Skeletal muscle satellite cell (primary cell): ENCODE measurements around the gene ICAM5.
A peak's percentile ranks its signal among the peaks of the same experiment; 100 is the strongest.
"Not testable (repeated sequence)": the region's sequence is repeated elsewhere in the genome, so short reads cannot be mapped to it uniquely, and the experiment has no call there.

ENCODE experiments used
- H3K27me3 ChIP-seq: 2 replicates; pipeline ENCODE4 v1.7.0; 2013; ENCODE audit warnings: low read length; ENCODE audit not compliant: control insufficient read depth, insufficient read depth
- H3K36me3 ChIP-seq: 2 replicates; pipeline ENCODE4 v1.7.0; 2013; ENCODE audit warnings: mild to moderate bottlenecking, control low read depth, low read length; ENCODE audit not compliant: insufficient read depth
- H3K4me1 ChIP-seq: 2 replicates; pipeline ENCODE4 v1.7.0; 2013; ENCODE audit warnings: low read length; ENCODE audit not compliant: control insufficient read depth, insufficient read depth
- H3K4me2 ChIP-seq: 2 replicates; pipeline ENCODE4 v1.7.0; 2013; ENCODE audit warnings: mild to moderate bottlenecking, low read length
- H3K4me3 ChIP-seq: 2 replicates; pipeline ENCODE4 v1.7.0; 2013; ENCODE audit warnings: low read length
- H3K9ac ChIP-seq: 2 replicates; pipeline ENCODE4 v1.7.0; 2013; ENCODE audit warnings: mild to moderate bottlenecking, low read depth, low read length, moderate library complexity
- H3K9me3 ChIP-seq: replicated peaks from 2 replicates; pipeline ENCODE4 v1.7.0; 2013; ENCODE audit warnings: mild to moderate bottlenecking, control low read depth, low read length

Gene ICAM5

DNA sequence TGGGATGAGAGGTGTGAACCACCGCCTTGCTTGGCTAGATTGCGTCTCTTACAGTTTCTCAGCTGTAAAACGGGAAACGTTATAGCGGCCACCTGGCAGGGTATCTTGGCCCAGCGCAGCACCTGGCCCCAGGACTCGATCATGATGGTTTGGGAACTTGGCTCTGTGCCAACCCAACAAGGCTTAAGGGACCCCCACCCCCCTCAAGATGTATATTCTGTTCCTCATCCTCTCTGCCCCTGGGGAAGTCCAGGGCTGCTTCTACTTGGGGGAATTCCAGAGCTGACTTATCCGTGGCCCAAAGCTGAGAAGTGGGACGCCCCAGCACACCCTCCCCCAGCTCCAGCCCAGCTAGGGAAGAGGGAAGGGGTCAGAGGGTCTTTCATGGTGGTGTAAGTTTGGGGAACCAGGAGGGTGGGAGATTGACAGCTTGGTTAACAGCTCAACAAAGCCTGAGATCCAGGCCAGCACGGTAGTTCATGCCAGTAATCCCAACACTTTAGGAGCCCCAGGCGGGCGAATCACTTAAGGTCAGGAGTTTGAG, 18.1 kb upstream of the ICAM5 start:
- H3K4me3 ChIP-seq = peak overlapping the region; percentile 66
- H3K36me3 ChIP-seq = no peaks in the 10 kb centered on the region
- H3K9ac ChIP-seq = no peak overlapping the region
- no peaks in the 10 kb centered on the region for H3K9me3 ChIP-seq
- no peak overlapping the region for H3K4me2 ChIP-seq
- peaks cover 25% of the 10 kb centered on the region for H3K27me3 ChIP-seq
- H3K4me1 ChIP-seq = peaks cover 14% of the 10 kb centered on the region

DNA sequence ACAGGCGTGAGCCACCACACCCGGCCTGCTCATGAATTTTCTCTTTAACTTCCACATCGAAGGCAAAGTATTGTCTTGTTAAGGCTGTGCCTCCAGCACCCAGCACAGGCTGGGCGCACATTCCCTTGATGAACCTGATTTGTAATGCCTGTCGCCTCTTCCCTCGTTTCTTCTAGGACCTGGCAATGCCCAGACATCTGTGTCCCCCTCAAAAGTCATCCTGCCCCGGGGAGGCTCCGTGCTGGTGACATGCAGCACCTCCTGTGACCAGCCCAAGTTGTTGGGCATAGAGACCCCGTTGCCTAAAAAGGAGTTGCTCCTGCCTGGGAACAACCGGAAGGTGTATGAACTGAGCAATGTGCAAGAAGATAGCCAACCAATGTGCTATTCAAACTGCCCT, 15.2 kb upstream of the ICAM5 start:
- peaks cover 25% of the 10 kb centered on the region for H3K27me3 ChIP-seq
- no peak overlapping the region for H3K9ac ChIP-seq
- H3K4me3 ChIP-seq = no peak overlapping the region
- H3K9me3 ChIP-seq = no peaks in the 10 kb centered on the region
- H3K4me2 ChIP-seq = no peak overlapping the region
- no peaks in the 10 kb centered on the region for H3K36me3 ChIP-seq
- peaks cover 18% of the 10 kb centered on the region for H3K4me1 ChIP-seq

DNA sequence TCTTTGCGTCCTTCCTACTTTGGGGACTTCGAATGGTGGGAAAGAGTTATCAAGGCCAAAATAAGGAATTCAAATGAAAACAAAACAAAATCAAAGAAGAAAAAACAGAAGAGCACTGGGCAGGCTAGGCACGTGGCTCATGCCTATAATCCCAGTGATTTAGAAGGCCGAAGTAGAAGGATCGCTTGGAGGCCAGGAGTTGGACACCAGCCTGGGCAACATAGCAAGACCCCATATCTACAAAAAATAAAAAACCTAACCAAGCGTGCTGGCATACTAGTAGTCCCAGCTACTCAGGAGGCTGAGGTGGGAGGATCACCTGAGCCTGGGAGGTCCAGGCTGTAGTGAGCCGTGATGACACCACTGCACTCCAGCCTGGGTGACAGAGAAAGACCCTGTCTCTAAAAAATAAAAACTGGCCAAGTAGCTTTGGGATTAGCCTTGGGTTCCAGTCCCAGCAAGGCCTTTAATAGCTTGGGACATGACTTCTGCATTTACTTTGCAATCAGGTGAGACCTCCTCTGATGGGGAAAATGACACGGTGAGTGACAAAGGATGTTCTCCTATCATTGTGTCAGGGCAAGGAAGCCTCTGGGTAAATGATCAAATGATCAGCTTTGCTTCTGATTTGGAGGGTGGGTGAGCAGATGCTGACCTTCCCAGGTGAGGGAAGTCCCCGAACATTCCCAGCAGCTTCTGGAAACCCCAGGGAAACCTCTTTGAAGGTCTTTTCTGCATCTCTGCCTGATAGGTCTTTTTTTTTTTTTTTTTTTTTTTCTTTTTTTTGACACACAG, 11.8 kb upstream of the ICAM5 start:
- Histone ChIP-seq H3K4me3 (no peak overlapping the region), H3K9me3 (no peaks in the 10 kb centered on the region), H3K36me3 (no peaks in the 10 kb centered on the region), H3K4me1 (peaks cover 5% of the 10 kb centered on the region), H3K4me2 (no peak overlapping the region), H3K9ac (no peak overlapping the region), H3K27me3 (no peaks in the 10 kb centered on the region)

DNA sequence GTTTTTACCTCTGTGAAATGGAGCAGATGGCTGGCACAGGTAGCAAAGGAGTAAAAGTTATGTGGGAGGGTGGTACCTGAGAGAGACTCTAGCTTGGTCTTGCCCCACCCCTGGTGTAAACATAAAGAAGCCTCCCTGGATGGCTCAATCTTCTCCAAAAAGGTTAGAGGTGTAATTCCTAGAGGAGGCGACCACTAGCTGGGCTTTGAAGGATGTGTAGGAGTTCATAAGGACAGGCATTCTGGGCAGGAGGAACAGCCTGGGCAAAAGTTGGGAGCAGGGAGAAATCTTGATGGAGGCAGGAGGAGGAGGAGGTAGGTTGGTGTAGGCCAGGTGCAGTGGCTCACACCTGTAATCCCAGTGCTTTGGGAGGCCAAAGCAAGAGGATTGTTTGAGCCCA, 10.8 kb upstream of the ICAM5 start:
- Histone ChIP-seq H3K4me2 (no peak overlapping the region), H3K36me3 (no peaks in the 10 kb centered on the region), H3K27me3 (no peaks in the 10 kb centered on the region), H3K4me1 (peaks cover 5% of the 10 kb centered on the region), H3K4me3 (no peak overlapping the region), H3K9me3 (no peaks in the 10 kb centered on the region), H3K9ac (no peak overlapping the region)

DNA sequence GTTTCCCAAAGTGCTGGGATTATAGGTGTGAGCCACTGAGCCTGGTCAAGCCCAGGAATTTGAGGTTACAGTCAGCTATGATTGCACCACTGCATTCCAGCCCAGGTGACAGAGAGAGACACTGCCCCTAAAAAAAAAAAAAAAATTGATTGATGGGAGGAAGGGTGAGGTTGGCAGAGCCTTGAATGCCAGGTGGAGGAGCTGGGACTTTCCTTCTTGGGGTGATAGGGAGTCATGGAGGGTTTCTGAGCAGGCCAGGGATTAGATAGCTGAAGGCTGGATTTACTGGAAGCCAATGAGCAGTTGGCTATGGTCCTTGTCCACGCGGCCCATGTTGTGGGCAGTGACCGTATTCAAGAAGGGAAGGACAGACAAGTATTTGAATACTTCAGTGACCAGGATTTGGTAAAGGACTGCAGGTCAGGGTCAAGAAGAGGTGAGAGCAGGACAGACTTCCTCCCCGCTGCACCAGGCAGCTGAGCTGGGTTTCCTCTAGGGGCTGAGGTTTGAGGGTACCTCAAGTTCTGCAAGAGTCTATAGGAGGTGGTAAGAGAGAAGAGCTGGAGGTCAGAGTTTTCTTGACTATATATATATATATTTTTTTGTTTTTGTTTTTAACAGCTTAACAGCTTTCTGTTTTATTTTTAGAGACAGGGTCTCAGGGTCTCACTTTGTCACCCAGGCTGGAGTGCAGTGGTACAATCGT, 9.9 kb upstream of the ICAM5 start:
- Histone ChIP-seq H3K36me3 (no peaks in the 10 kb centered on the region), H3K4me1 (peaks cover 5% of the 10 kb centered on the region)

DNA sequence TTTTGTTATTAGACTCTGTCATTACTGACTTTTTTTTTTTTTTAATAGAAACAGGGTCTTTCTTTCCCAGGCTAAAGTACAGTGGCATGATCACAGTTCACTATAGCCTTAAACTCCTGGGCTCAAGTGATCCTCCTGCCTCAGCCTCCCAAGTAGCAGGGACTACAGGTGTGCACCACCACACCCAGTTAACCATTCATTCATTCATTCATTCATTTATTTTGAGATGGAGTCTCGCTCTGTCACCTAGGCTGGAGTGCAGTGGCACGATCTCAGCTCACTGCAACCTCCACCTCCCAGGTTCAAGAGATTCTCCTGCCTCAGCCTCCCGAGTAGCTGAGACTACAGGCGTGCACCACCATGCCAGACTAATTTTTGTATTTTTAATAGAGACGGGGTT, 7.7 kb upstream of the ICAM5 start:
- H3K4me1 ChIP-seq, H3K9ac ChIP-seq, H3K4me2 ChIP-seq, H3K4me3 ChIP-seq, H3K36me3 ChIP-seq, H3K9me3 ChIP-seq, H3K27me3 ChIP-seq: not testable (repeated sequence)

More for the DNA sequence above, 9.9 kb upstream of the ICAM5 start:
- Histone ChIP-seq H3K4me2 (no peak overlapping the region), H3K9me3 (no peaks in the 10 kb centered on the region), H3K9ac (no peak overlapping the region), H3K4me3 (no peak overlapping the region), H3K27me3 (no peaks in the 10 kb centered on the region)

DNA sequence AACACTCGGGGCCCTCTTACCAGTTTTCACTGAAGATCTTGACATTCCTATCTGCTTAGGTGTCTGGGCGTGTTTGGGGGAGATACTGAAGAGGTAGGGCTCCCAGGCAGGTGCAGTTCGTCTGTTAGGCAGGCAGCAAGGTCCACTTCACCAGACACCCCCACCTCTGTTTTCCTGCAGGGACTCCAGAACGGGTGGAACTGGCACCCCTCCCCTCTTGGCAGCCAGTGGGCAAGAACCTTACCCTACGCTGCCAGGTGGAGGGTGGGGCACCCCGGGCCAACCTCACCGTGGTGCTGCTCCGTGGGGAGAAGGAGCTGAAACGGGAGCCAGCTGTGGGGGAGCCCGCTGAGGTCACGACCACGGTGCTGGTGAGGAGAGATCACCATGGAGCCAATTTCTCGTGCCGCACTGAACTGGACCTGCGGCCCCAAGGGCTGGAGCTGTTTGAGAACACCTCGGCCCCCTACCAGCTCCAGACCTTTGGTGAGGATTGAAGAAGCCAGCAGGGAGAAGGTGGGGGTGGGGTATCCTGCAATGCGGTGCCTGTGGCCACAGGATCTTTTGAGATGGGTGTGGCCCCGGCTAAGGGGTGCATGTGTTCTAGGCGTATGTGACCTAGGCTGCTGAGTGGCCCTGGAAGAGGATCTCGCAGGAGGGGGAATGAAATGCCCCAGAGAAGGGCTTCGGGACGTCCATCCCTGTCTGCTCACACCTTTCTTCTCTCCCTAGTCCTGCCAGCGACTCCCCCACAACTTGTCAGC, 6.3 kb upstream of the ICAM5 start:
- no peaks in the 10 kb centered on the region for H3K9me3 ChIP-seq
- no peaks in the 10 kb centered on the region for H3K4me1 ChIP-seq
- H3K4me3 ChIP-seq = no peak overlapping the region
- H3K27me3 ChIP-seq = peaks cover 13% of the 10 kb centered on the region
- H3K9ac ChIP-seq = no peak overlapping the region
- no peaks in the 10 kb centered on the region for H3K36me3 ChIP-seq
- no peak overlapping the region for H3K4me2 ChIP-seq

DNA sequence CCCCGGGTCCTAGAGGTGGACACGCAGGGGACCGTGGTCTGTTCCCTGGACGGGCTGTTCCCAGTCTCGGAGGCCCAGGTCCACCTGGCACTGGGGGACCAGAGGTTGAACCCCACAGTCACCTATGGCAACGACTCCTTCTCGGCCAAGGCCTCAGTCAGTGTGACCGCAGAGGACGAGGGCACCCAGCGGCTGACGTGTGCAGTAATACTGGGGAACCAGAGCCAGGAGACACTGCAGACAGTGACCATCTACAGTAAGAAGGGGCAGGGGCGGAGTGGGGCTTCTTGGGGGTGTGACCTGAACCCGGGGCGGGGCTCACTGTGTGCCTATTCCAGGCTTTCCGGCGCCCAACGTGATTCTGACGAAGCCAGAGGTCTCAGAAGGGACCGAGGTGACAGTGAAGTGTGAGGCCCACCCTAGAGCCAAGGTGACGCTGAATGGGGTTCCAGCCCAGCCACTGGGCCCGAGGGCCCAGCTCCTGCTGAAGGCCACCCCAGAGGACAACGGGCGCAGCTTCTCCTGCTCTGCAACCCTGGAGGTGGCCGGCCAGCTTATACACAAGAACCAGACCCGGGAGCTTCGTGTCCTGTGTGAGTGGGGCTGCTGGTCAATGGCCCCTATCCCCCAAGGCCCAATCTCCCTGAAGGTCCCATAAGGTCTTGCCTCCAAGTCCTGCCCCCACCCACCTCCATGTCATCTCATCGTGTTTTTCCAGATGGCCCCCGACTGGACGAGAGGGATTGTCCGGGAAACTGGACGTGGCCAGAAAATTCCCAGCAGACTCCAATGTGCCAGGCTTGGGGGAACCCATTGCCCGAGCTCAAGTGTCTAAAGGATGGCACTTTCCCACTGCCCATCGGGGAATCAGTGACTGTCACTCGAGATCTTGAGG, 5.4 kb upstream of the ICAM5 start:
- Histone ChIP-seq H3K4me3 (no peak overlapping the region), H3K27me3 (peaks cover 21% of the 10 kb centered on the region), H3K4me1 (peaks cover 7% of the 10 kb centered on the region), H3K4me2 (no peak overlapping the region), H3K36me3 (no peaks in the 10 kb centered on the region), H3K9ac (no peak overlapping the region), H3K9me3 (no peaks in the 10 kb centered on the region)

DNA sequence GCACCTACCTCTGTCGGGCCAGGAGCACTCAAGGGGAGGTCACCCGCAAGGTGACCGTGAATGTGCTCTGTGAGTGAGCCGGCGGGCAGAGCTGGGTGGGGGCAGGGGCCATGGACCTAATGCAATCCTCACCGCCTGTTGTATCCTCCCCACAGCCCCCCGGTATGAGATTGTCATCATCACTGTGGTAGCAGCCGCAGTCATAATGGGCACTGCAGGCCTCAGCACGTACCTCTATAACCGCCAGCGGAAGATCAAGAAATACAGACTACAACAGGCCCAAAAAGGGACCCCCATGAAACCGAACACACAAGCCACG, 4.8 kb upstream of the ICAM5 start:
- no peak overlapping the region for H3K4me2 ChIP-seq
- no peak overlapping the region for H3K4me3 ChIP-seq
- peaks cover 26% of the 10 kb centered on the region for H3K27me3 ChIP-seq
- peaks cover 12% of the 10 kb centered on the region for H3K4me1 ChIP-seq
- no peaks in the 10 kb centered on the region for H3K9me3 ChIP-seq
- H3K36me3 ChIP-seq = no peaks in the 10 kb centered on the region
- H3K9ac ChIP-seq = no peak overlapping the region

DNA sequence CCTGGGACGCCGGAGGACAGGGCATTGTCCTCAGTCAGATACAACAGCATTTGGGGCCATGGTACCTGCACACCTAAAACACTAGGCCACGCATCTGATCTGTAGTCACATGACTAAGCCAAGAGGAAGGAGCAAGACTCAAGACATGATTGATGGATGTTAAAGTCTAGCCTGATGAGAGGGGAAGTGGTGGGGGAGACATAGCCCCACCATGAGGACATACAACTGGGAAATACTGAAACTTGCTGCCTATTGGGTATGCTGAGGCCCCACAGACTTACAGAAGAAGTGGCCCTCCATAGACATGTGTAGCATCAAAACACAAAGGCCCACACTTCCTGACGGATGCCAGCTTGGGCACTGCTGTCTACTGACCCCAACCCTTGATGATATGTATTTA, 4.4 kb upstream of the ICAM5 start:
- no peak overlapping the region for H3K4me3 ChIP-seq
- peaks cover 17% of the 10 kb centered on the region for H3K4me1 ChIP-seq
- no peaks in the 10 kb centered on the region for H3K9me3 ChIP-seq
- no peak overlapping the region for H3K9ac ChIP-seq
- peaks cover 30% of the 10 kb centered on the region for H3K27me3 ChIP-seq
- no peaks in the 10 kb centered on the region for H3K36me3 ChIP-seq
- no peak overlapping the region for H3K4me2 ChIP-seq
